Measurements from ENCODE around the gene SLC38A8. TPM values are rescaled to one million over a fixed set of nuclear protein-coding genes. Genes with fewer than 3 reads are reported as not detected.

The SLC38A8 gene
- polyA plus RNA-seq, 1 experiment = not detected

GRCh38 chr16:83994703-83995102, 47.9 kb downstream of the SLC38A8 start:
- Histone ChIP-seq H3K27me3 (ENCODE audit: control insufficient read depth, insufficient read depth, low read length) (no peaks in the 10 kb centered on the region), H3K4me3 (ENCODE audit: low read depth, low read length) (no peak overlapping the region), H3K9me3 (ENCODE audit: control insufficient read depth, insufficient read depth, low read length) (no peaks in the 10 kb centered on the region; the same call in 1 of the 2 replicates), H3K27ac (ENCODE audit: low read depth, low read length) (no peak overlapping the region)
- DNase-seq (ENCODE audit: low read depth, low spot score) = no peak
- ChIA-PET POLR2A (interaction anchor here (0.6 kb wide), 1 partner anchor 53 kb away, joined by 7 read pairs; no protein-coding TSS in a partner anchor), CTCF (interaction anchor here (0.6 to 3.6 kb wide), 3 partner anchors 69 to 154 kb away, joined by 3 to 20 read pairs (median 11); no protein-coding TSS in a partner anchor)
- no peak for TF ChIP-seq CTCF (IDR thresholded peaks at IDR 0.05; ENCODE audit: low read depth, low read length)

GRCh38 chr16:83994087-83994486, 48.5 kb downstream of the SLC38A8 start:
- Histone ChIP-seq H3K4me3 (ENCODE audit: low read depth, low read length) (no peak overlapping the region), H3K27ac (ENCODE audit: low read depth, low read length) (peak overlapping the region; percentile 11), H3K9me3 (ENCODE audit: control insufficient read depth, insufficient read depth, low read length) (no peaks in the 10 kb centered on the region; the same call in 1 of the 2 replicates), H3K27me3 (ENCODE audit: control insufficient read depth, insufficient read depth, low read length) (peaks cover 3% of the 10 kb centered on the region)
- CTCF ChIA-PET = interaction anchor here (0.7 to 3.6 kb wide), 2 partner anchors 69 to 72 kb away, joined by 4 to 20 read pairs; no protein-coding TSS in a partner anchor
- peak; percentile 61 for DNase-seq (ENCODE audit: low read depth, low spot score)
- POLR2A ChIA-PET = no interaction called here
- TF ChIP-seq CTCF (IDR thresholded peaks at IDR 0.05; ENCODE audit: low read depth, low read length) = no peak

GRCh38 chr16:83992624-83993023, 50.0 kb downstream of the SLC38A8 start:
- peaks cover 5% of the 10 kb centered on the region for H3K27me3 ChIP-seq (ENCODE audit: control insufficient read depth, insufficient read depth, low read length)
- H3K27ac ChIP-seq (ENCODE audit: low read depth, low read length) = no peak overlapping the region
- no peaks in the 10 kb centered on the region; the same call in 1 of the 2 replicates for H3K9me3 ChIP-seq (ENCODE audit: control insufficient read depth, insufficient read depth, low read length)
- no peak for TF ChIP-seq CTCF (IDR thresholded peaks at IDR 0.05; ENCODE audit: low read depth, low read length)
- DNase-seq (ENCODE audit: low read depth, low spot score) = peak; percentile 11
- no peak overlapping the region for H3K4me3 ChIP-seq (ENCODE audit: low read depth, low read length)
- CTCF ChIA-PET = interaction anchor here (1.1 to 3.6 kb wide), 2 partner anchors 70 to 73 kb away, joined by 3 to 20 read pairs; no protein-coding TSS in a partner anchor
- POLR2A ChIA-PET = no interaction called here

GRCh38 chr16:83990492-83990891, 52.1 kb downstream of the SLC38A8 start:
- TF ChIP-seq CTCF (IDR thresholded peaks at IDR 0.05; ENCODE audit: low read depth, low read length) = no peak
- CTCF ChIA-PET = interaction anchor here (0.8 kb wide), 2 partner anchors 73 to 75 kb away, joined by 4 read pairs; no protein-coding TSS in a partner anchor
- POLR2A ChIA-PET = no interaction called here
- H3K9me3 ChIP-seq (ENCODE audit: control insufficient read depth, insufficient read depth, low read length) = no peaks in the 10 kb centered on the region
- no peak for DNase-seq (ENCODE audit: low read depth, low spot score)
- H3K27me3 ChIP-seq (ENCODE audit: control insufficient read depth, insufficient read depth, low read length) = peaks cover 16% of the 10 kb centered on the region
- no peak overlapping the region for H3K4me3 ChIP-seq (ENCODE audit: low read depth, low read length)
- H3K27ac ChIP-seq (ENCODE audit: low read depth, low read length) = no peak overlapping the region

GRCh38 chr16:83989300-83989699, 53.3 kb downstream of the SLC38A8 start:
- Histone ChIP-seq H3K4me3 (ENCODE audit: low read depth, low read length) (no peak overlapping the region), H3K27me3 (ENCODE audit: control insufficient read depth, insufficient read depth, low read length) (peaks cover 18% of the 10 kb centered on the region), H3K27ac (ENCODE audit: low read depth, low read length) (no peak overlapping the region), H3K9me3 (ENCODE audit: control insufficient read depth, insufficient read depth, low read length) (no peaks in the 10 kb centered on the region)
- POLR2A ChIA-PET = no interaction called here
- DNase-seq (ENCODE audit: low read depth, low spot score) = no peak
- CTCF ChIA-PET = interaction anchor here (1.8 kb wide), 1 partner anchor 76 kb away, joined by 6 read pairs; no protein-coding TSS in a partner anchor
- TF ChIP-seq CTCF (IDR thresholded peaks at IDR 0.05; ENCODE audit: low read depth, low read length) = no peak

All from AG04450 (cell line).